A673 (cell line): ENCODE measurements around the gene TPK1. TPM values are rescaled to one million over a fixed set of nuclear protein-coding genes. Genes with fewer than 3 reads are reported as not detected.

Experiments used
- BruUV-seq: library from RNA; stranded (reverse); fragments of 400-500 nt; replicated peaks from 2 replicates; lab custom pipeline; 2021; lab: Mats Ljungman, UMichigan
- CTCF ChIA-PET: fragments of 300-600 bp; sonication (Branson Sonifier 250); formaldehyde crosslinking; loops from one replicate; lab custom pipeline; 2022; ENCODE audit warnings: antibody characterized with exemption; lab: Charles Lee
- POLR2A ChIA-PET: fragments of 300-600 bp; sonication (Branson Sonifier 250); formaldehyde crosslinking; loops from one replicate; lab custom pipeline; 2022; ENCODE audit warnings: antibody characterized with exemption; ENCODE audit not compliant: low non-redundant PET; lab: Charles Lee
- DNase-seq: peaks from one replicate; pipeline ENCODE4 v3.0.0-alpha.2; 2015; ENCODE audit warnings: low spot score
- H3K27ac ChIP-seq: fragments of 200-600 bp; sonication (generic); 2 replicates; pipeline ENCODE4 v1.5.1; 2016; ENCODE audit warnings: mixed run types, low read depth, mild to moderate bottlenecking, mixed read lengths, antibody characterized with exemption, low read length; ENCODE audit not compliant: poor library complexity, severe bottlenecking
- H3K27me3 ChIP-seq: fragments of 200-600 bp; sonication (generic); replicated peaks from 2 replicates; pipeline ENCODE4 v1.6.1; 2017; ENCODE audit warnings: mixed run types, low read depth, mild to moderate bottlenecking, mixed read lengths, antibody characterized with exemption, low read length; ENCODE audit not compliant: insufficient read depth, poor library complexity
- H3K36me3 ChIP-seq: fragments of 200-600 bp; sonication (generic); 2 replicates; pipeline ENCODE4 v1.6.1; 2016; ENCODE audit warnings: mixed run types, mild to moderate bottlenecking, mixed read lengths, antibody characterized with exemption, low read length; ENCODE audit not compliant: insufficient read depth, poor library complexity, severe bottlenecking
- H3K4me1 ChIP-seq: fragments of 200-600 bp; sonication (generic); 2 replicates; pipeline ENCODE4 v1.6.1; 2017; ENCODE audit warnings: mixed run types, mild to moderate bottlenecking, mixed read lengths, antibody characterized with exemption, low read length; ENCODE audit not compliant: insufficient read depth, poor library complexity, severe bottlenecking
- H3K4me3 ChIP-seq: fragments of 200-600 bp; sonication (generic); 2 replicates; pipeline ENCODE4 v1.5.1; 2016; ENCODE audit warnings: low read depth, mixed run types, mild to moderate bottlenecking, mixed read lengths, low read length; ENCODE audit not compliant: poor library complexity, severe bottlenecking
- H3K9me3 ChIP-seq: fragments of 200-600 bp; sonication (generic); 2 replicates; pipeline ENCODE4 v1.6.1; 2016; ENCODE audit warnings: mixed run types, low read depth, mild to moderate bottlenecking, mixed read lengths, antibody characterized with exemption, low read length; ENCODE audit not compliant: poor library complexity, severe bottlenecking
- CTCF ChIP-seq: fragments of 300-800, 200-600 bp; sonication (generic); conservative IDR thresholded peaks from 2 replicates; pipeline ENCODE4 v1.5.1; 2017; ENCODE audit warnings: low read depth, mild to moderate bottlenecking, antibody characterized with exemption, low read length, moderate library complexity, mixed read lengths
- EZH2 ChIP-seq: fragments of 200-600 bp; sonication (generic); IDR thresholded peaks from 2 replicates; pipeline ENCODE4 v1.6.1; 2017; ENCODE audit warnings: borderline replicate concordance, low read depth, mild to moderate bottlenecking, mixed read lengths, antibody characterized with exemption, low read length; ENCODE audit not compliant: poor library complexity, severe bottlenecking
- intact Hi-C: fragments of 100-400 bp; cut with micrococcal nuclease; formaldehyde crosslinking; loops from one replicate; pipeline ENCODE4 v1.10.0; 2022; ENCODE audit not compliant: unreplicated experiment
- total RNA-seq: library from RNA; stranded (reverse); gene quantifications from 2 replicates; pipeline ENCODE4 v1.2.3, GENCODE V29; 2021

The TPK1 gene
- total RNA-seq, 1 experiment from 2014 or later: 3.5 TPM

DNA sequence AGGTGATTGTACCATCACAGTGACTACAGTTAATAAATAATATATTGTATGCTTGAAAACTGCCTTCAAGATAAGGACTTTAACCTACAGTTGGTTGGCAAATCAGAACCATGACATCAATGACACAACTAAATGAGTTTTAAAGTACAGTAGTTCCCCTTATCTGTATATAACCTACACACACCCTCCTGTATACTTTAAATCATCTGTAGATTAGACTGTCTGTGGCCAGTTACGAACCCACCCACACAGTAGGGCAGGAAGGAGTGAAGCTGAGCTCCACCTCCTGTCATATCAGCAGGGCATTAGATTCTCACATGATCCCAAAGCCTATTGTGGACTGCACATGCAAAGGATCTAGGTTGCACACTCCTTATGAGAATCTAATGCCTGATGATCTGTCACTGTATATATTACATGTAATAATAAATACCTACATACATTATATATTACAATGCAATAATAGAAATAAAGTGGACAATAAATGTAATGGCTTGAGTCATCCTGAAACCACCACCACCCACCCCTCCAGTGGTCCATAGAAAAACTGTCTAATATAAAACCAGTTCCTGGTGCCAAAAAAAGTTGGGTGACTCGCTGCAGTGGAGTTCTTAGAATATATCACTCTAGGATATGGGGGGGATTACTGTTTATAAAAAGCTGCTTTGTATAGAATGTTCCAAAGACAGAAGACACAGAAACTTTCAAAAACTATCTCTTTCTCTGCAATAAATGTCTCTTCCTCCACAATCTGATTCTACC lies 5.6 kb downstream of the TPK1 start:
- no peaks in the 10 kb centered on the region for H3K36me3 ChIP-seq
- intact Hi-C loops: no loop called here
- POLR2A ChIA-PET: no interaction called here
- no peak overlapping the region for H3K27ac ChIP-seq
- H3K9me3 ChIP-seq: no peaks in the 10 kb centered on the region
- CTCF ChIA-PET: no interaction called here
- H3K4me1 ChIP-seq: peaks cover 10% of the 10 kb centered on the region
- no TSS peak for BruUV-seq
- no peaks in the 10 kb centered on the region for H3K27me3 ChIP-seq
- TF ChIP-seq EZH2: no peak
- TF ChIP-seq CTCF: no peak
- DNase-seq: no peak
- H3K4me3 ChIP-seq: no peak overlapping the region

GRCh38 chr7:144827621-144828020 lies 8.2 kb downstream of the TPK1 start:
- H3K4me3 ChIP-seq: no peak overlapping the region
- H3K27ac ChIP-seq: no peak overlapping the region
- BruUV-seq: no TSS peak
- ChIA-PET POLR2A (no interaction called here), CTCF (interaction anchor here (0.6 kb wide), 1 partner anchor 43 kb away, joined by 3 read pairs; no protein-coding TSS in a partner anchor)
- H3K9me3 ChIP-seq: no peaks in the 10 kb centered on the region
- H3K27me3 ChIP-seq: no peaks in the 10 kb centered on the region
- TF ChIP-seq EZH2 (no peak), CTCF (no peak)
- H3K36me3 ChIP-seq: no peaks in the 10 kb centered on the region
- peaks cover 12% of the 10 kb centered on the region for H3K4me1 ChIP-seq
- peak; percentile 52 for DNase-seq
- intact Hi-C loops: no loop called here

- intact Hi-C loops: no loop called here
- no TSS peak for BruUV-seq
- ChIA-PET POLR2A (no interaction called here), CTCF (no interaction called here)
- Histone ChIP-seq H3K4me1 (peaks cover 12% of the 10 kb centered on the region), H3K9me3 (no peaks in the 10 kb centered on the region), H3K27me3 (no peaks in the 10 kb centered on the region), H3K36me3 (no peaks in the 10 kb centered on the region), H3K27ac (no peak overlapping the region), H3K4me3 (no peak overlapping the region)
- DNase-seq: no peak
- TF ChIP-seq EZH2 (no peak), CTCF (no peak)
Observed at GRCh38 chr7:144826208-144826607, 9.6 kb downstream of the TPK1 start.
